PC-9 (cell line): ENCODE results near the gene NELFA.

Experiments used
- CTCF ChIP-seq: fragments of 200-600 bp; sonication (generic); conservative IDR thresholded peaks from 2 replicates; pipeline ENCODE4 v1.6.1; 2017; ENCODE audit warnings: mixed run types, antibody characterized with exemption, mild to moderate bottlenecking, moderate library complexity
- EZH2 ChIP-seq: fragments of 200-600 bp; sonication (generic); IDR thresholded peaks from 2 replicates; pipeline ENCODE4 v1.8.0; 2017; ENCODE audit warnings: antibody characterized with exemption, low read depth

GRCh38 chr4:1933700-1934099 is 75.1 kb downstream of the NELFA start:
- TF ChIP-seq CTCF (no peak), EZH2 (no peak)
